Stimulated activated CD8-positive, alpha-beta memory T cell treated with anti-CD3 and anti-CD28 coated beads, Interleukin-15, amount 100 ng/mL, for 48 hours (primary cell): ENCODE results near the gene BMAL1.

ENCODE experiments used
- DNase-seq, 2 donors: peaks; one replicate each; pipeline ENCODE4 v3.0.0-alpha.2; 2020; ENCODE audit warnings: low read depth in 2 of 2

The BMAL1 gene

GRCh38 chr11:13261591-13262061 is 16.0 kb upstream of the BMAL1 start:
- no peak for DNase-seq

GRCh38 chr11:13262096-13262495 is 15.5 kb upstream of the BMAL1 start:
- DNase-seq = no peak

DNA sequence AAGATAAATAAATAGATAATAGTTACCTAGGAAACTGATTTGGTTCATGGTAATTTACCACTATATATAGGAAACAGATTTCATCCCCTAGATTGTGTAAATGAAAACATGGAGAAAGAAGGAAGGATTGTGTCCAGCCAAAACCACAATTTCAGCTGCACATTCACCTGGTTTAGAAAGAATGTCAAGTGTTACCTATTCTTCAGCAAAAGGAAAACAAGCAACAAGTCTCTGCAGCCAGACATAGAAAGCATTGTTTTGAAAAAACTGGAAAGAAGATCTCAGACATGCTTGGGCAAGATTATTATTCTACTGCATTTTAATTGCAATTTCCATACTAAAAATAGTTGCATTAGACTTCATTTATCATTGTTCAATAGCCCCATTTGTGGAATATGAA is 8.8 kb upstream of the BMAL1 start:
- DNase-seq = no peak

- DNase-seq = no peak
Observed at GRCh38 chr11:13269775-13270174, 7.8 kb upstream of the BMAL1 start.

DNA sequence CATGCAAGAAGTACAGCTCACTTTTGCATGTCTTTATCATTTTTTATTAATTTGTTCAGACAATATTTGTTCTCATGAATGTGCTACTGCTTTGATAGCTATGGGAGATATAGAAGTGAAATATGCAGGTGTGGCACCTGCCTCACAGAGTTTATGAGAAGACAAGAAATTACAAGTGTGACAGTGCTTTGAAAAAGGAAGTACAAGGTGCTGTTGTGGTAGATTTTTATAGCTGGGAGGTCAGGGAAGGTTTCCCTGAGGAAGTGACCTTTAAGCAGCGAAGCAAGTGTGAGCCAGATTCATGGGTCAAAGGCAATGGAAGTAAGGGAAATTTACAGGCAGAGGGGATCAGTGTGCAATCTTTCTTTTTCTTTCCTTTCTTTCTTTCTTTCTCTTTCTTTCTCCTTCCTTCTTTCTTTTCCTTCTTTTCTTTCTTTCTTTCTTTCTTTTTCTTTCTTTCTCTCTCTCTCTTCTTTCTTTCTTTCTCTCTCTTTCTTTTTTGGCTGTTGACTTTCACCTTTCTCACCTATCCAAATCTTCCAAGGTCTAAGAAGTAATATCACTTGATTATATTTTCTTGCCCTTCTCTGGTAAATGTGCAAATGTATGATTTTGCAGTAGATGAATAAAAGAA is 6.4 kb upstream of the BMAL1 start:
- no peak for DNase-seq

DNA sequence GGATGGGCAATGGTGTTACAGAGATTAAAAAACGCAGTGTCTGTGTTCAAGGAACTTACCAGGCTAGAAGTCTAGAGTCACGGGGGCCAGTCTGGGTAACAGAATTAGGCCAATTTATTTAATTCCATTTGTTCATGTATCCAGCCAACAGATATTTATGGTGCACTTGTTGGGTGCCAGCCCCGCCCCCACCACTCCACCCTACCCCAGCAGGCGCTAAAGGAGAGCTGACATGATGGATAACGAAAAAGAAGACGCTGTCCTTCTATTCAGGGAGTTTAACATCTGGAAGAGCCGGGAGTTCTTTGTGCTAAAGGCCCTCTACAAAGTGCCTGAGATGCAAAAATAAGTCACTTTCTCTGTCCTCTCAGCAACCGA is 1.1 kb upstream of the BMAL1 start:
- DNase-seq = no peak

DNA sequence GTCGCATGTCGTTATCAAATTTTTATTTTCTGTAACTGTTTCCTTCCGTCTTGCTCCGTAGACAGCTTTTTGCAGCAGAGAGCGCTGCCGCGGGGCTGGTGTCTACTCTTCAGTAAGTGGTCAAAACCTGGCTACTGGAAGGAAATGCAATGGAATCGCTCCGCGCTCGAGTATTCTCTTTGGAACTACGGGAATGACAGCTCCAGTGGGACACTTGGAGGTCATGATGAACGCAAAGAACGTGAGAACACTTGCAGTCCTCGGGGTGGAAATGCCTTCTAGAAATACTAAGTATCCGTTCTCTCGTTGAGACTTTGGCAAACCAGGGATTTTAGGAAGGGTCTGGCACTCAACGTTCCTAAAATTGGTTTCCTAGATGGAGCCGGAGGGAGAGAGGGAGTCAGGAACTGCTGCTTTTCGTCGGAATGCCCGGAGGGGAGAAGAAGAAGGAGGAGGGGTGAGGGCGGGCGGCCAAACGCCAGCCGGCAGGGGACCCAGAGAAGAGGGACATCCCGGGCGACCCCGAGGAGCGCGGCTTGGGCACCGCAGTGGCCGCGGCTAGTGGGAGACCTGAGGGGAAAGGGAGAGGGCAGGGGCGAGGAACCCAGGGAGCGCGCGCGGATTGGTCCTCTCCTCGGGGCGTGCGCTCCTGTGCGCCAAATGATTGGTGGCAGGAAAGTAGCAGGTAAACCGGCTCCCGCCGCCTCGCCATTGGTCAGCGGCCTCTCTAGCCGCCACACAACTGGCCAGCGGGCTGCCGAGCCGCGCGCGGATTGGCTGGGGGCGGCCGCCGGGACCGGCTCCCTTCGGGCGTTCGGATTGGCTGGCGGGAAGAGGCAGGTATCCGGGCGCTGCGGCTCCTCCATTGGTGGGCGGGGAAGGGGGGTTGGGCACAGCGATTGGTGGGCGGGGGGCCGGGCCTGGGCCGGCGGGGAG is 490 bp upstream of the BMAL1 start:
- peak; percentile 97 for DNase-seq

DNA sequence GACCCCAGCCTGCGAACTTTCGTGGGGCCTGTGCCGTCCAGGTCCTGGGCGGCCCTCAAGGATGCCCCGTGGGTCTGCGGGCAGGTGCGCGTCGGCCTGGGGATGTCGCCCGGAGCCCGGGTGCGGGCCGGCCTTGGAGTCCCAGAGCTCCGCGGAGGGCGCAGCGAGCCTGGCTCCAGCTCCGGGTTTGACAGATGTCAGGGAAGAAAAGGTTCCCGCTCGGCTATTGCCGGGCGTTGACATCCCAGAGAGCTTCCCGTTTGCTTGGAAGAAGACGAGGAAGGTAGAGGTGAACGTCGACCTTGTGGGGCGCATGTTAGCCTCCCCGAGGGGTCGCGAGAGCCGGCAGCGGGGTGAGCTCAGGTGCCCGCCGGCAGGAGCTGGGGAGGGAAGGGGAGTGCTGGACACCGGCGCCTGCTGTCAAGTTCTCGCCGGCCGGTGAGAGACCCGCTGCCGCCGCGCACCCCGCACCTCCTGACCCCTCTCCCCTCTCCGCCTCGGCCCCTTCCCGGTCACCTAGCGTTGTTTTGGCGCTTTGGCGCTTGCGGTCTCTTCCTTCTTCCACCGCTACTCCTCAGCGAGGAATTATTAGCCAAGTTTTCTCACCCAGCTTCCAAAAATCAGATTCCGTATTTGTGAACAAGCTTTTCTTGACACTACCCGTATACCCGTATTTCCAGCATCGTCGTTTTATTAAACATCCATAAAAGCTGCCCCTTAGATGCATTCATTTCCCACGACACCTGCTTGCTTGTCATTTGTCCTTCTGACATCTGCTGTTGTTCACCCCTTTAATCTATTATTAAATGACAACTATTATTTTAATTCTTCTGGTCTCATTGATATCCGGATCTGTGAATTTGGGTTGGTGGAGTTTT is 1.3 kb downstream of the BMAL1 start:
- no peak for DNase-seq

GRCh38 chr11:13279487-13279834 is 1.9 kb downstream of the BMAL1 start:
- DNase-seq = no peak

DNA sequence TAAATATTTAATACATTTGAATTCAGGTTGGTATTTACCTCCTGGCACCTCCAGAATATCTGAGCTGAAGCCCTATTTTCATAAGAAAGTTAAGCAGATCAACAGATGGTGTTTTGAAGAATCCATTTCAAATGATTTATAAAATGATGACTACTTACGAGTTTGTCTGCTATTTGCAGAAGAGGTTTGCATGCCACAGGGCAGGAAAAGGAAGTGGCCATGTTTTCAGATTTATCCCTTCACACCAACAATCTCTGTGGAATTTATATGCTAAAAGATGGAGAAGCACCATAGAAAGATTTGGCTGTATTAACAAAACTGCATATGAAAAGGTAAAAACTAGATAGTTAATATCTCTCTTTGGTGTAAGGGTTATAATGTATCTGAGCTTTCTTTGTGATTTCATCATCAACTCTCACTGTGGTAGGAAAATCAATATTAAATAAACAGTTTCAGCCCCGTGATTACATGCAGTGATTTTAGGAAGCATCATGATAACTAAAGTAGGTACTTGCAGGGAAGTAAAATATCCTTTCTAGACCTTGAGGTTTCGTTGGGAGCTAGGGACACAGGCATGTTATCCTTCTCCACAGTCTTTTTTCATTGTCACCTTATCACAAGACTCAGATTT is 2.6 kb downstream of the BMAL1 start:
- no peak for DNase-seq

- DNase-seq = no peak
Observed at GRCh38 chr11:13280777-13281176, 3.2 kb downstream of the BMAL1 start.

DNA sequence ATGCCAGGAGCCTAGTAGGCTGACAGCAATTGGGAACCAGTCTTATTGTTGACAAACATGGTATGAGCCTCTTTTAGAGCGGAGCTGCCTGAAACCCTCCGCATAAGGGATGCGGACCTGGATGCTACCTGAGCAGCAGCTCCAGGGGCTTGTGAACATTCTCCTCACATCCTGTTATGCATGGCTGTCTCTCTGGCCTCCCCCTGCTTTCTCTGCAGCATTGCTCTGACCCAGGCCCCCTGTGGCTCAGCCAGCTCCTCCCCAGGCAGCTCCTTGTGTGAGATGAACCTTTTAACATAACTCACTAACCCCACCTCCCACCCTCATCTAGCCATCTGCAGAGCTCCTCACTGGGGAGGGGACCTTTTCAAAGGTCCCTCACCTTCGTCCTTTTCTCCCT is 6.0 kb downstream of the BMAL1 start:
- no peak for DNase-seq

GRCh38 chr11:13284776-13285588 is 7.4 kb downstream of the BMAL1 start:
- peak in 1 of 2 donors; percentile 29 for DNase-seq

DNA sequence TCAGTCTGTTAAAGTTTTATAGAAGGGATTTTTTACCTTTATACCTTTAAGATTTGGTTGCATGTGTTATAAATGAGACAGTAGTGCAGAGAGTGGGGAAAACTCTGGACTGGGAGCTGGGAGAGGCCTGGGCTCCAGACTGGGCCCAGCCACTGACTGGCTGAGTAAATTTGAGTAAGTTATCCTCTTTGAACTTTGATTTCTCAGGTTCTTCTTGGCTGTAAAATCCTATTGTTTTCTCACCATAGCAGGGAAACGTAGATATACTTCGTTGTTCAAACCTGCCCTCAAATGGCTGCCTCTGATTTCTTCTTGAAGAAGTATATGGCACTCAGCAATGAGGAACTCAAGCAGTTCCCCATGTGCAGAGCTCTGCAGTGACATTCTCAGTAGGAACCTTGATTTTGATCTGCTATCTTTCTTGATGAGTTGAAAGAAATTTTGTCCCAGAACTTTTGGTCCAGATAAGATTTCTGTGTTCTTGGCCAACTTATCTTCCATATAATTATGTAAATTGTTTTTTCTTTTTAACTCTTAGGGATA is 8.8 kb downstream of the BMAL1 start:
- no peak for DNase-seq

DNA sequence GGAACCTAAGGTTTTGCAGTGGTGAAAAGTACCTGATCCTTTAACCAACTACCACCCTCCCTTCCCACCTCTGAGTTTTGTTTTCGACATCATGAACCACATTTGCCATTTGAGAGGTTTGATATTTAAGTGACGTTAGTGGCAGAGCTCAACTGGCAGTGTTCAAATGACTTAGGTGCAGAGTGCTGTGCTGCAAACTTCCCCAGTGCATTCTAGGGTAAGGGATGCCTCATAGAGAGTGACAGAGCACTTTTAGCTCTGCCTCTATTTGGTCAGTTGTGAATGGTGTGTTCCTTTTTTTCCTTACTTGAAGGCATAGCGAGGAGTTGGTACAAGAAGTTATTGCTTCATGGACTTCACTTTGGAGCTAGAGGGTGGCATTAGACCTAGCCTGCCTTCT is 9.4 kb downstream of the BMAL1 start:
- DNase-seq = peak; percentile 33 to 42

GRCh38 chr11:13287681-13288080 is 10.1 kb downstream of the BMAL1 start:
- DNase-seq = no peak

GRCh38 chr11:13288375-13289029 is 10.9 kb downstream of the BMAL1 start:
- DNase-seq = no peak

- DNase-seq = no peak
Observed at GRCh38 chr11:13289081-13289480, 11.5 kb downstream of the BMAL1 start.

GRCh38 chr11:13290221-13290980 is 12.8 kb downstream of the BMAL1 start:
- DNase-seq = no peak
